ENCODE results near the gene ACO1. TPM values are rescaled to one million over a fixed set of nuclear protein-coding genes. Genes with fewer than 3 reads are reported as not detected.

The ACO1 gene
- total RNA-seq, 1 experiment from 2014 or later: 36.2 TPM

DNA sequence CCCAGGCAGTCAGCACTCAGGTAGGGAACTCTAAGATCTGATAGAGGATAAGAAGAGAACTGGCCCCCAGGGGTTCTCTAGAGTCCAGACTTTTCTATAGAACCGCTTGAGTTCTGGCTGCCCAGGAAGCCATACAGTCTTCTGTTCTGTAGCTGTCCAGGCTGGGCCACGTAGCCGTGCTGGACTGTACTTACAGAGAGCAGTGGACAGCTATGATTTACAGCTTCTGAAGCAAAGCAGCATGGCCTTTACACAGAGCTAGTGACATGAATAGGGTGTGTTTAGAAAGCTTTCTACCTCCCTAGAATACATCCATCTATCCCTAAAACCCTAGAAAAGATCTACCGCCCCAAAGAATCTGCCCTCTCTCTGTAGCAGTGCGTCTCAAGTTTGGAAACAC lies 57.2 kb downstream of the ACO1 start:
- POLR2A ChIA-PET: no interaction called here
- Histone ChIP-seq H3K27me3 (ENCODE audit: insufficient read depth, low read length) (no peaks in the 10 kb centered on the region), H3K4me2 (ENCODE audit: low read length) (no peak overlapping the region), H3K9me3 (ENCODE audit: control insufficient read depth in 1 of 2, insufficient read depth in 1 of 2, low read depth in 1 of 2, low read length in 2 of 2) (no peaks in the 10 kb centered on the region), H3K9ac (ENCODE audit: low read length) (no peak overlapping the region), H3K4me1 (ENCODE audit: control insufficient read depth in 1 of 2, insufficient read depth in 2 of 2, low read length in 2 of 2) (no peaks in the 10 kb centered on the region), H3K9me2 (ENCODE audit: insufficient read depth) (no peaks in the 10 kb centered on the region), H3K79me2 (ENCODE audit: insufficient read depth, low read length) (no peaks in the 10 kb centered on the region), H3K27ac (ENCODE audit: low read depth, low read length) (no peak overlapping the region), H2AFZ (ENCODE audit: low read depth, low read length, poor library complexity, severe bottlenecking) (no peak overlapping the region), H4K20me1 (ENCODE audit: insufficient read depth) (no peaks in the 10 kb centered on the region), H3K4me3 (replicated peaks in 1 of 2; ENCODE audit: low read depth in 1 of 2, low read length in 2 of 2) (no peak overlapping the region), H3K36me3 (ENCODE audit: control insufficient read depth in 1 of 2, insufficient read depth in 2 of 2, low read length in 2 of 2) (peaks cover 5 to 9% of the 10 kb centered on the region in 2 experiments; a peak in 3 of 4 replicates)
- no TSS peak for BruUV-seq (replicated peaks)
- RAD21 ChIA-PET (ENCODE audit: low non-redundant PET in 1 of 2, low total read pairs in 2 of 2, uncharacterized antibody in 2 of 2, unreplicated experiment in 2 of 2): no interaction called here
- ATAC-seq (no peak), DNase-seq (ENCODE audit: low read depth, low spot score) (no peak)
- CTCF ChIA-PET: no interaction called here
- TF ChIP-seq ZFX (IDR thresholded peaks at IDR 0.05): no peak
- TF ChIP-seq ZNF274 (IDR thresholded peaks at IDR 0.05; ENCODE audit: low read depth, low read length): no peak
- TF ChIP-seq, protein P1, sequence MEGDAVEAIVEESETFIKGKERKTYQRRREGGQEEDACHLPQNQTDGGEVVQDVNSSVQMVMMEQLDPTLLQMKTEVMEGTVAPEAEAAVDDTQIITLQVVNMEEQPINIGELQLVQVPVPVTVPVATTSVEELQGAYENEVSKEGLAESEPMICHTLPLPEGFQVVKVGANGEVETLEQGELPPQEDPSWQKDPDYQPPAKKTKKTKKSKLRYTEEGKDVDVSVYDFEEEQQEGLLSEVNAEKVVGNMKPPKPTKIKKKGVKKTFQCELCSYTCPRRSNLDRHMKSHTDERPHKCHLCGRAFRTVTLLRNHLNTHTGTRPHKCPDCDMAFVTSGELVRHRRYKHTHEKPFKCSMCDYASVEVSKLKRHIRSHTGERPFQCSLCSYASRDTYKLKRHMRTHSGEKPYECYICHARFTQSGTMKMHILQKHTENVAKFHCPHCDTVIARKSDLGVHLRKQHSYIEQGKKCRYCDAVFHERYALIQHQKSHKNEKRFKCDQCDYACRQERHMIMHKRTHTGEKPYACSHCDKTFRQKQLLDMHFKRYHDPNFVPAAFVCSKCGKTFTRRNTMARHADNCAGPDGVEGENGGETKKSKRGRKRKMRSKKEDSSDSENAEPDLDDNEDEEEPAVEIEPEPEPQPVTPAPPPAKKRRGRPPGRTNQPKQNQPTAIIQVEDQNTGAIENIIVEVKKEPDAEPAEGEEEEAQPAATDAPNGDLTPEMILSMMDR (IDR thresholded peaks at IDR 0.05 in 2 of 3, conservative IDR thresholded peaks at IDR 0.05 in 1 of 3; ENCODE audit: borderline replicate concordance in 1 of 3, insufficient read depth in 1 of 3, low read depth in 2 of 3, low read length in 2 of 3): no peak
- no peak for TF ChIP-seq TCF7L2 (IDR thresholded peaks at IDR 0.05; ENCODE audit: borderline replicate concordance, extremely low read depth, insufficient read depth, insufficient read length)
- no peak for TF ChIP-seq SIN3A (IDR thresholded peaks at IDR 0.05; ENCODE audit: low read depth)
- TF ChIP-seq, protein P2, sequence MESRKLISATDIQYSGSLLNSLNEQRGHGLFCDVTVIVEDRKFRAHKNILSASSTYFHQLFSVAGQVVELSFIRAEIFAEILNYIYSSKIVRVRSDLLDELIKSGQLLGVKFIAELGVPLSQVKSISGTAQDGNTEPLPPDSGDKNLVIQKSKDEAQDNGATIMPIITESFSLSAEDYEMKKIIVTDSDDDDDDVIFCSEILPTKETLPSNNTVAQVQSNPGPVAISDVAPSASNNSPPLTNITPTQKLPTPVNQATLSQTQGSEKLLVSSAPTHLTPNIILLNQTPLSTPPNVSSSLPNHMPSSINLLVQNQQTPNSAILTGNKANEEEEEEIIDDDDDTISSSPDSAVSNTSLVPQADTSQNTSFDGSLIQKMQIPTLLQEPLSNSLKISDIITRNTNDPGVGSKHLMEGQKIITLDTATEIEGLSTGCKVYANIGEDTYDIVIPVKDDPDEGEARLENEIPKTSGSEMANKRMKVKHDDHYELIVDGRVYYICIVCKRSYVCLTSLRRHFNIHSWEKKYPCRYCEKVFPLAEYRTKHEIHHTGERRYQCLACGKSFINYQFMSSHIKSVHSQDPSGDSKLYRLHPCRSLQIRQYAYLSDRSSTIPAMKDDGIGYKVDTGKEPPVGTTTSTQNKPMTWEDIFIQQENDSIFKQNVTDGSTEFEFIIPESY (IDR thresholded peaks at IDR 0.05; ENCODE audit: extremely low read depth, insufficient replicate concordance, low read length): no peak
- no peak for TF ChIP-seq ELF1 (IDR thresholded peaks at IDR 0.05; ENCODE audit: borderline replicate concordance, low read depth)
- no peak for TF ChIP-seq EZH2phosphoT487 (IDR thresholded peaks at IDR 0.05; ENCODE audit: borderline replicate concordance)
- no peak for TF ChIP-seq CBX3 (IDR thresholded peaks at IDR 0.05; ENCODE audit: low read depth)
- TF ChIP-seq, protein P3, sequence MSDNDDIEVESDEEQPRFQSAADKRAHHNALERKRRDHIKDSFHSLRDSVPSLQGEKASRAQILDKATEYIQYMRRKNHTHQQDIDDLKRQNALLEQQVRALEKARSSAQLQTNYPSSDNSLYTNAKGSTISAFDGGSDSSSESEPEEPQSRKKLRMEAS (IDR thresholded peaks at IDR 0.05): no peak
- TF ChIP-seq SP1 (IDR thresholded peaks at IDR 0.05; ENCODE audit: low read depth): no peak
- no peak for TF ChIP-seq FOSL1 (IDR thresholded peaks at IDR 0.05; ENCODE audit: low read depth)
- intact Hi-C loops (cut with micrococcal nuclease): no loop called here
